ENCODE data around the gene APOH. TPM values are rescaled to one million over a fixed set of nuclear protein-coding genes. Genes with fewer than 3 reads are reported as not detected.

The APOH gene
- total and polyA plus RNA-seq, 9 of the 15 experiments (the other 6 are each of a cell fraction or from before 2014, with no cell fraction given): 1.1 TPM; not detected in 8

DNA sequence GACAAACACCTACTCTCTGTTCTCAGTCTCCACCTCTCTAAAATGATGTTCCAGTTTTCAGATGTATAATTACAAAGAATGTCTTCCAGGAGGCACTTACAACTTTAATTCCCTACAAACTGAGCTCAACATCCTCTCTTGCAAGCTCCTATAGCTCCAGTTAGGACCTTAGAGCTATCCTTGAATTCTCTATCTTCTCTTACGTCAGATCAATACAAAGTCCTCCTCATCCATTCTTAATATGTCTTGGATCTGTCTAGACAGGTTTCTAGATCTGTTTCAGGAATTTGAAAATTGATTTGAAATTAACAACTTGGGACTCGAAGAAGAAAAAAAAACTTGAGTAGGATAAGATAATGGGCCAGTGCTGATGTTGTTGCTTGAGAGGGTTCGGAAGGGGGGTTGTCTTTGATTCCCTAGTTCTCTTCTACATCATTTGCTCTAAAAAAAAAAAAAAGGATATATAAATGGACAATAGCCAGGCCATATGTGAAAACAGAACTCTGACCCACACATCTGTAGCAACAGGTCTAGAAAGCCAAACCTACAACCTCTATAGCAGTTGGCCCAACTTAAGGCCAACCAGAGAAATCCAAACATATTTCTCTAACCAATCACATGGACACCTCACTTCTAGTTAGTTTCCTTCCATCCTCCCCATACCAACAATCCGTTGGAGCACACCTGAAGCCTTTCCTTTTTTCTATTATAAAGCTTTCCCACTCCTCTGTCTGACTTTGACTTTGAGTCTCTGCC, 746 bp upstream of the APOH start:
- Histone ChIP-seq H3K9ac (ENCODE audit: insufficient read depth in 1 of 2, low read depth in 2 of 2, low read length in 2 of 2) (no peak overlapping the region), H3K4me2 (ENCODE audit: insufficient read depth, low read length) (no peak overlapping the region)
- WGBS (ENCODE audit: insufficient coverage, low coverage, missing lambda C conversion rate): 0% methylated on average over 4 of the region's 4 CpGs

More for the DNA sequence above, 746 bp upstream of the APOH start:
- FAIRE-seq: no peak
- Histone ChIP-seq H3K9me3 (replicated peaks; ENCODE audit: control insufficient read depth, insufficient read depth, low read depth, low read length) (no peaks in the 10 kb centered on the region), H3K4me3 (no peak overlapping the region), H3K4me1 (replicated peaks in 1 of 2; ENCODE audit: control insufficient read depth in 2 of 2, insufficient read depth in 2 of 2, low read length in 2 of 2) (no peaks in the 10 kb centered on the region), H3K9me1 (ENCODE audit: control insufficient read depth, insufficient read depth, low read length) (no peaks in the 10 kb centered on the region), H3K27me3 (ENCODE audit: control insufficient read depth in 2 of 2, insufficient read depth in 2 of 2, low read length in 2 of 2) (peaks cover 14 to 22% of the 10 kb centered on the region in 2 experiments), H3K36me3 (ENCODE audit: control insufficient read depth, insufficient read depth, low read length) (no peaks in the 10 kb centered on the region), H2AFZ (ENCODE audit: low read depth, low read length) (no peak overlapping the region), H4K20me1 (replicated peaks; ENCODE audit: control insufficient read depth, insufficient read depth, low read length) (no peaks in the 10 kb centered on the region), H3K79me2 (ENCODE audit: control insufficient read depth, insufficient read depth, low read length) (no peaks in the 10 kb centered on the region), H3K27ac (ENCODE audit: extremely low read depth, low read depth, low read length) (no peak overlapping the region)
- in situ Hi-C loops (cut with MboI): no loop called here
- BruUV-seq (replicated peaks): no TSS peak
- TF ChIP-seq DIDO1 (tag; IDR thresholded peaks at IDR 0.05; ENCODE audit: low read depth) (no peak), NR3C1 (CRISPR knock-in tag; IDR thresholded peaks at IDR 0.05) (no peak), ZNF384 (IDR thresholded peaks at IDR 0.05; ENCODE audit: low read depth, low read length) (no peak)
- TF ChIP-seq, protein P1, sequence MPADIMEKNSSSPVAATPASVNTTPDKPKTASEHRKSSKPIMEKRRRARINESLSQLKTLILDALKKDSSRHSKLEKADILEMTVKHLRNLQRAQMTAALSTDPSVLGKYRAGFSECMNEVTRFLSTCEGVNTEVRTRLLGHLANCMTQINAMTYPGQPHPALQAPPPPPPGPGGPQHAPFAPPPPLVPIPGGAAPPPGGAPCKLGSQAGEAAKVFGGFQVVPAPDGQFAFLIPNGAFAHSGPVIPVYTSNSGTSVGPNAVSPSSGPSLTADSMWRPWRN (IDR thresholded peaks at IDR 0.05; ENCODE audit: low read depth): no peak
- TF ChIP-seq, protein P2, sequence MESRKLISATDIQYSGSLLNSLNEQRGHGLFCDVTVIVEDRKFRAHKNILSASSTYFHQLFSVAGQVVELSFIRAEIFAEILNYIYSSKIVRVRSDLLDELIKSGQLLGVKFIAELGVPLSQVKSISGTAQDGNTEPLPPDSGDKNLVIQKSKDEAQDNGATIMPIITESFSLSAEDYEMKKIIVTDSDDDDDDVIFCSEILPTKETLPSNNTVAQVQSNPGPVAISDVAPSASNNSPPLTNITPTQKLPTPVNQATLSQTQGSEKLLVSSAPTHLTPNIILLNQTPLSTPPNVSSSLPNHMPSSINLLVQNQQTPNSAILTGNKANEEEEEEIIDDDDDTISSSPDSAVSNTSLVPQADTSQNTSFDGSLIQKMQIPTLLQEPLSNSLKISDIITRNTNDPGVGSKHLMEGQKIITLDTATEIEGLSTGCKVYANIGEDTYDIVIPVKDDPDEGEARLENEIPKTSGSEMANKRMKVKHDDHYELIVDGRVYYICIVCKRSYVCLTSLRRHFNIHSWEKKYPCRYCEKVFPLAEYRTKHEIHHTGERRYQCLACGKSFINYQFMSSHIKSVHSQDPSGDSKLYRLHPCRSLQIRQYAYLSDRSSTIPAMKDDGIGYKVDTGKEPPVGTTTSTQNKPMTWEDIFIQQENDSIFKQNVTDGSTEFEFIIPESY (CRISPR knock-in tag; IDR thresholded peaks at IDR 0.05): no peak
- intact Hi-C loops (cut with micrococcal nuclease): no loop called here
- no peak for ATAC-seq
- ChIA-PET POLR2A (no interaction called here), CTCF (ENCODE audit: low intra/inter-chr PET ratio) (no interaction called here)
- DNase-seq (ENCODE audit: extremely low read depth in 1 of 4, low spot score in 3 of 4): no peak

Data from K562 (cell line).